ENCODE data around the gene PLXNB3.

PLXNB3 gene

DNA sequence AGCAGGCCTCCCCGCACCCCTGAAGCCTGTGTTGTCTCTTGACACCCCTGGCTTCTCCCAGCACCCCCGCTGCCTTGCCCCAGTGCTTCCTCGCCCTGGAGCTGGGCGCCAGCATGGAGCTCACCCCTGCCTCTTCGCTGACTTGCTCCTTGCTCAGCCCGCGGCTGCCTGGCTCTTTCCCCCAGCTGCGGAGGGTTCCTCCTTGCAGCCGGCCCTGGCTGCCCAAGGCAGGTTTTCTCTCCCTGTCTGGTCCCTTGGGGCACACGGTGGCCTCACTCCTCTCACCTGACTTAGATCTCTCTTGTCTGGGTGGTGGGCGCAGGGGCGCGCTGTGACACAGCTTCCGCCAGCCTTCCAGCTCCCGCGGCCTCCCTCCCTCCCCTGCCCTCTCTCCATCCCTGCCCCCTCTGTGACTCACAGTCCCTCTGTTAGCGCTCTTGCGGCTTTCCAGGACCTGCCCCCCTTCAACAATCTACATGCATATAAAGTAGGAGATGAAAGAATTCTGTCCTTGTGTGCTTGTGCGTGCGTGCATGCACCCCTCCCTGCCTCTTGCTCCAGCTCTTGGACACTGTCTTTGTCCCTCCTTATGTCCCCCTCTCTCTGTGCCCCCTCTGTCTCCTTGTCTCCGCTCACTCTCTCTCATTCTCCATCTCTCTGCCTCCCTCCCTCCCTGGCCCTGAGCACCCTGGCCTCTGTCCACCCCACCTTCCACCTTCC is 2.2 kb downstream of the PLXNB3 start (continued):
- TF ChIP-seq ZNF518A (tag by site-specific recombination; conservative IDR thresholded peaks at IDR 0.05; ENCODE audit: low read depth) (no peak), ZNF555 (tag by site-specific recombination; conservative IDR thresholded peaks at IDR 0.05) (no peak), ZNF266 (tag by site-specific recombination; IDR thresholded peaks at IDR 0.05; ENCODE audit: low read depth) (no peak), GLIS1 (tag by site-specific recombination; IDR thresholded peaks at IDR 0.05) (peak; percentile 70), ZFP69B (tag by site-specific recombination; IDR thresholded peaks at IDR 0.05) (0 out of 2 replicates have a peak, but pooled peaks have one; percentile 23), ZNF600 (tag by site-specific recombination; IDR thresholded peaks at IDR 0.05) (peak; percentile 57; the same call in 1 of the 2 replicates), KLF1 (tag by site-specific recombination; IDR thresholded peaks at IDR 0.05) (peak; percentile 40; the same call in 1 of the 2 replicates), SP2 (tag by site-specific recombination; IDR thresholded peaks at IDR 0.05) (peak; percentile 38; the same call in 1 of the 2 replicates), ZNF785 (tag by site-specific recombination; IDR thresholded peaks at IDR 0.05) (no peak), TRIM28 (IDR thresholded peaks at IDR 0.05; ENCODE audit: borderline replicate concordance, low read length) (no peak), WT1 (tag by site-specific recombination; IDR thresholded peaks at IDR 0.05) (peak; percentile 59), PRDM10 (tag by site-specific recombination; IDR thresholded peaks at IDR 0.05) (peak; percentile 47; the same call in 1 of the 2 replicates), INSM2 (tag by site-specific recombination; IDR thresholded peaks at IDR 0.05) (no peak), HOXC10 (CRISPR knock-in tag; IDR thresholded peaks at IDR 0.05) (no peak), GFI1B (tag by site-specific recombination; IDR thresholded peaks at IDR 0.05) (no peak), KLF8 (tag by site-specific recombination; IDR thresholded peaks at IDR 0.05) (peak; percentile 51; the same call in 1 of the 2 replicates), KLF7 (tag by site-specific recombination; IDR thresholded peaks at IDR 0.05; ENCODE audit: borderline replicate concordance) (no peak), ZNF341 (tag by site-specific recombination; IDR thresholded peaks at IDR 0.05; ENCODE audit: low read depth) (peak; percentile 92), REPIN1 (tag by site-specific recombination; IDR thresholded peaks at IDR 0.05; ENCODE audit: low read depth) (no peak), ZNF707 (tag by site-specific recombination; IDR thresholded peaks at IDR 0.05) (no peak), GLIS2 (tag by site-specific recombination; IDR thresholded peaks at IDR 0.05) (peak; percentile 74), ZNF157 (tag by site-specific recombination; IDR thresholded peaks at IDR 0.05) (no peak), ZNF830 (tag by site-specific recombination; IDR thresholded peaks at IDR 0.05; ENCODE audit: low read depth) (no peak), ZNF501 (tag by site-specific recombination; IDR thresholded peaks at IDR 0.05) (no peak)
- TF ChIP-seq, protein P1, sequence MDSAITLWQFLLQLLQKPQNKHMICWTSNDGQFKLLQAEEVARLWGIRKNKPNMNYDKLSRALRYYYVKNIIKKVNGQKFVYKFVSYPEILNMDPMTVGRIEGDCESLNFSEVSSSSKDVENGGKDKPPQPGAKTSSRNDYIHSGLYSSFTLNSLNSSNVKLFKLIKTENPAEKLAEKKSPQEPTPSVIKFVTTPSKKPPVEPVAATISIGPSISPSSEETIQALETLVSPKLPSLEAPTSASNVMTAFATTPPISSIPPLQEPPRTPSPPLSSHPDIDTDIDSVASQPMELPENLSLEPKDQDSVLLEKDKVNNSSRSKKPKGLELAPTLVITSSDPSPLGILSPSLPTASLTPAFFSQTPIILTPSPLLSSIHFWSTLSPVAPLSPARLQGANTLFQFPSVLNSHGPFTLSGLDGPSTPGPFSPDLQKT (IDR thresholded peaks at IDR 0.05; ENCODE audit: borderline replicate concordance, low read depth, low read length), result no peak
- TF ChIP-seq, protein P2, sequence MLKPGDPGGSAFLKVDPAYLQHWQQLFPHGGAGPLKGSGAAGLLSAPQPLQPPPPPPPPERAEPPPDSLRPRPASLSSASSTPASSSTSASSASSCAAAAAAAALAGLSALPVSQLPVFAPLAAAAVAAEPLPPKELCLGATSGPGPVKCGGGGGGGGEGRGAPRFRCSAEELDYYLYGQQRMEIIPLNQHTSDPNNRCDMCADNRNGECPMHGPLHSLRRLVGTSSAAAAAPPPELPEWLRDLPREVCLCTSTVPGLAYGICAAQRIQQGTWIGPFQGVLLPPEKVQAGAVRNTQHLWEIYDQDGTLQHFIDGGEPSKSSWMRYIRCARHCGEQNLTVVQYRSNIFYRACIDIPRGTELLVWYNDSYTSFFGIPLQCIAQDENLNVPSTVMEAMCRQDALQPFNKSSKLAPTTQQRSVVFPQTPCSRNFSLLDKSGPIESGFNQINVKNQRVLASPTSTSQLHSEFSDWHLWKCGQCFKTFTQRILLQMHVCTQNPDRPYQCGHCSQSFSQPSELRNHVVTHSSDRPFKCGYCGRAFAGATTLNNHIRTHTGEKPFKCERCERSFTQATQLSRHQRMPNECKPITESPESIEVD (tag by site-specific recombination; IDR thresholded peaks at IDR 0.05), result no peak
